Measurements from ENCODE around the gene PROCA1. TPM values are rescaled to one million over a fixed set of nuclear protein-coding genes. Genes with fewer than 3 reads are reported as not detected.

The PROCA1 gene
- polyA plus RNA-seq, 1 donor (not counting 4 experiments of a cell fraction or from before 2014, with no cell fraction given) = 0.39 TPM

DNA sequence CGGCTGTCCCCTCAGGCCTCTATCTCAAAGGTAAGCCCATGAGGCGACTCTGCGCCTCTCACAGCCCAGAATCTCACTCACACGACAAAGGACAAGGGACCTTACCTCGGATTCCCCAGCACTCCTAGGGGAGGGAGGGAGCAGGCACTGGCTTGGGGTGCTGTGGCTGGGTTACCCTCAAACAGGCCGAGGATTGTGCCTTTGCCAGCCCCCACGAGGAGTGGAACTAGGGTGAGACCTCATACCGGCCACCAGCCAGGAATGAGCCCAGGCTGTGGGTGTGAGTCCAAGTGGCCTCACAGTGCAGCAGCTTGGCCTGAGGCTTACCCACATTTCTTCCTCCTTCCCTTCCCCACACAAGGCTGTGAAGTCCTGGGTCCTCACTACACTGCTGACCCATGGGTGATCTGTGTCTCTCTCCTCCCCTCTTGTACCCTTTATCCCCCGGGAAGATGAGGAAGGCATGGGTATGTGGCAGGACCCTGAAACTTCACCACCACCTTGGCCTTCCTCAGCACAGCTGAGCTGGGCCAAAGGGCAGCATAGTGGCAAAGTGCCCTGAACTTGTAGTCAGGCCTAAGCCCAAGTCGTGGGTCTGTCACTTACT is 5.9 kb downstream of the PROCA1 start:
- dilution Hi-C loops (cut with MboI; ENCODE audit: extremely low pct_ligation_motif_present, low sequenced_read_pairs) = no loop called here
- no peaks in the 10 kb centered on the region for H3K9me3 ChIP-seq (ENCODE audit: control insufficient read depth, low read depth, low read length)
- no peak overlapping the region for H3K4me2 ChIP-seq (ENCODE audit: control insufficient read depth, extremely low read depth, insufficient read depth, low read depth, low read length)
- no peaks in the 10 kb centered on the region for H4K20me1 ChIP-seq (ENCODE audit: control insufficient read depth, extremely low read depth, insufficient read depth, low read length)
- no peak for FAIRE-seq
- no peak overlapping the region for H3K4me3 ChIP-seq (ENCODE audit: control insufficient read depth in 2 of 3, extremely low read depth in 1 of 3, insufficient read depth in 2 of 3, low read depth in 1 of 3, low read length in 3 of 3)
- no peak for TF ChIP-seq EZH2 (IDR thresholded peaks at IDR 0.05; ENCODE audit: low read length)
- TF ChIP-seq, protein P1, sequence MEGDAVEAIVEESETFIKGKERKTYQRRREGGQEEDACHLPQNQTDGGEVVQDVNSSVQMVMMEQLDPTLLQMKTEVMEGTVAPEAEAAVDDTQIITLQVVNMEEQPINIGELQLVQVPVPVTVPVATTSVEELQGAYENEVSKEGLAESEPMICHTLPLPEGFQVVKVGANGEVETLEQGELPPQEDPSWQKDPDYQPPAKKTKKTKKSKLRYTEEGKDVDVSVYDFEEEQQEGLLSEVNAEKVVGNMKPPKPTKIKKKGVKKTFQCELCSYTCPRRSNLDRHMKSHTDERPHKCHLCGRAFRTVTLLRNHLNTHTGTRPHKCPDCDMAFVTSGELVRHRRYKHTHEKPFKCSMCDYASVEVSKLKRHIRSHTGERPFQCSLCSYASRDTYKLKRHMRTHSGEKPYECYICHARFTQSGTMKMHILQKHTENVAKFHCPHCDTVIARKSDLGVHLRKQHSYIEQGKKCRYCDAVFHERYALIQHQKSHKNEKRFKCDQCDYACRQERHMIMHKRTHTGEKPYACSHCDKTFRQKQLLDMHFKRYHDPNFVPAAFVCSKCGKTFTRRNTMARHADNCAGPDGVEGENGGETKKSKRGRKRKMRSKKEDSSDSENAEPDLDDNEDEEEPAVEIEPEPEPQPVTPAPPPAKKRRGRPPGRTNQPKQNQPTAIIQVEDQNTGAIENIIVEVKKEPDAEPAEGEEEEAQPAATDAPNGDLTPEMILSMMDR (optimal IDR thresholded peaks at IDR 0.05 in 1 of 3, IDR thresholded peaks at IDR 0.05 in 1 of 3, conservative IDR thresholded peaks at IDR 0.05 in 1 of 3; ENCODE audit: extremely low read depth in 1 of 3, insufficient read depth in 2 of 3, low read length in 3 of 3) = no peak
- no peak for DNase-seq (ENCODE audit: low read depth, low spot score)
- no peaks in the 10 kb centered on the region for H3K27me3 ChIP-seq (ENCODE audit: control insufficient read depth, extremely low read depth, insufficient read depth, low read length)
- no peaks in the 10 kb centered on the region for H3K79me2 ChIP-seq (ENCODE audit: control insufficient read depth, insufficient read depth, low read length)
- H3K27ac ChIP-seq (ENCODE audit: control insufficient read depth, insufficient read depth, low read length) = no peak overlapping the region
- peaks cover 17 to 23% of the 10 kb centered on the region in 2 experiments for H3K36me3 ChIP-seq (ENCODE audit: control insufficient read depth in 2 of 2, extremely low read depth in 1 of 2, insufficient read depth in 2 of 2, low read length in 2 of 2)
- no peak overlapping the region for H3K9ac ChIP-seq (ENCODE audit: control insufficient read depth, extremely low read depth, insufficient read depth, low read length)
- H3K9me1 ChIP-seq (ENCODE audit: control insufficient read depth, extremely low read depth, insufficient read depth, low read length) = no peaks in the 10 kb centered on the region
- H3K4me1 ChIP-seq (ENCODE audit: control insufficient read depth, extremely low read depth, insufficient read depth, low read length) = peaks cover 3% of the 10 kb centered on the region
- H2AFZ ChIP-seq (ENCODE audit: control insufficient read depth, low read length) = no peak overlapping the region

GRCh38 chr17:28705074-28705659 is 6.5 kb downstream of the PROCA1 start:
- dilution Hi-C loops (cut with MboI; ENCODE audit: extremely low pct_ligation_motif_present, low sequenced_read_pairs) = no loop called here
- DNase-seq (ENCODE audit: low read depth, low spot score) = no peak
- Histone ChIP-seq H3K27ac (ENCODE audit: control insufficient read depth, insufficient read depth, low read length) (no peak overlapping the region), H3K9me3 (ENCODE audit: control insufficient read depth, low read depth, low read length) (no peaks in the 10 kb centered on the region), H3K4me2 (ENCODE audit: control insufficient read depth, extremely low read depth, insufficient read depth, low read depth, low read length) (no peak overlapping the region), H3K4me1 (ENCODE audit: control insufficient read depth, extremely low read depth, insufficient read depth, low read length) (no peaks in the 10 kb centered on the region), H4K20me1 (ENCODE audit: control insufficient read depth, extremely low read depth, insufficient read depth, low read length) (no peaks in the 10 kb centered on the region), H3K36me3 (ENCODE audit: control insufficient read depth in 2 of 2, extremely low read depth in 1 of 2, insufficient read depth in 2 of 2, low read length in 2 of 2) (peaks cover 21 to 29% of the 10 kb centered on the region in 2 experiments), H3K4me3 (ENCODE audit: control insufficient read depth in 2 of 3, extremely low read depth in 1 of 3, insufficient read depth in 2 of 3, low read depth in 1 of 3, low read length in 3 of 3) (no peak overlapping the region), H3K79me2 (ENCODE audit: control insufficient read depth, insufficient read depth, low read length) (no peaks in the 10 kb centered on the region), H3K27me3 (ENCODE audit: control insufficient read depth, extremely low read depth, insufficient read depth, low read length) (no peaks in the 10 kb centered on the region), H3K9ac (ENCODE audit: control insufficient read depth, extremely low read depth, insufficient read depth, low read length) (no peak overlapping the region), H2AFZ (ENCODE audit: control insufficient read depth, low read length) (no peak overlapping the region), H3K9me1 (ENCODE audit: control insufficient read depth, extremely low read depth, insufficient read depth, low read length) (no peaks in the 10 kb centered on the region)
- FAIRE-seq = no peak
- TF ChIP-seq, protein P1 (optimal IDR thresholded peaks at IDR 0.05 in 1 of 3, IDR thresholded peaks at IDR 0.05 in 1 of 3, conservative IDR thresholded peaks at IDR 0.05 in 1 of 3; ENCODE audit: extremely low read depth in 1 of 3, insufficient read depth in 2 of 3, low read length in 3 of 3) = no peak
- TF ChIP-seq EZH2 (IDR thresholded peaks at IDR 0.05; ENCODE audit: low read length) = no peak

All from keratinocyte (primary cell).